Hepatocyte (in vitro differentiated cells): ENCODE data around the gene DAB2IP.

Experiments
- EZH2phosphoT487 ChIP-seq: fragments of 200-600 bp; sonication (generic); IDR thresholded peaks from one replicate; pipeline ENCODE4 v1.6.1; 2018; ENCODE audit warnings: antibody characterized with exemption, mild to moderate bottlenecking, low read depth, moderate library complexity; ENCODE audit not compliant: unreplicated experiment, severe bottlenecking
- TF ChIP-seq, protein P1 (sequence below): fragments of 200-600 bp; sonication (generic); IDR thresholded peaks from 2 replicates; pipeline ENCODE4 v1.5.1; 2016; ENCODE audit warnings: antibody characterized with exemption, mild to moderate bottlenecking; ENCODE audit not compliant: poor library complexity

DNA sequence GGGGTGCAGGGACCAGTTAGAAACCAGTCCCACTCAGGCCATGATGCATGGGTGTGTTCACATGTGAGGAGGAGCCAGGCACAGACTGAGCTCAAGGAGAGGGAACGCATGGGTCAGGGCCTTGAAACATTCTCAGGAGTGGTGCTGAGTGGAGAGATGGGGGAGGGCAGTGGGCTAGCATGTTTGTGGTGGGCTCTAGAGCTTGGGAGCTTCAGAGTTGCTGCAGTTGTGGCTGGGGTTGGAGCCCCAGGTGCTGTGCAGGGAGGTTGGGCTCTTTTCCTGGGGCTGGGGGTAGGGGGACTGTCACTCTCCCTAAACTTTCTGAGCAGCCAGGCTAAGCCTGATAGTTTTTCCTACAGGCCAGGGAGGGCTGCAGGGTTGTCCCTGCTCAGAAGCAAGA lies 95.4 kb downstream of the DAB2IP start:
- TF ChIP-seq, protein P1, sequence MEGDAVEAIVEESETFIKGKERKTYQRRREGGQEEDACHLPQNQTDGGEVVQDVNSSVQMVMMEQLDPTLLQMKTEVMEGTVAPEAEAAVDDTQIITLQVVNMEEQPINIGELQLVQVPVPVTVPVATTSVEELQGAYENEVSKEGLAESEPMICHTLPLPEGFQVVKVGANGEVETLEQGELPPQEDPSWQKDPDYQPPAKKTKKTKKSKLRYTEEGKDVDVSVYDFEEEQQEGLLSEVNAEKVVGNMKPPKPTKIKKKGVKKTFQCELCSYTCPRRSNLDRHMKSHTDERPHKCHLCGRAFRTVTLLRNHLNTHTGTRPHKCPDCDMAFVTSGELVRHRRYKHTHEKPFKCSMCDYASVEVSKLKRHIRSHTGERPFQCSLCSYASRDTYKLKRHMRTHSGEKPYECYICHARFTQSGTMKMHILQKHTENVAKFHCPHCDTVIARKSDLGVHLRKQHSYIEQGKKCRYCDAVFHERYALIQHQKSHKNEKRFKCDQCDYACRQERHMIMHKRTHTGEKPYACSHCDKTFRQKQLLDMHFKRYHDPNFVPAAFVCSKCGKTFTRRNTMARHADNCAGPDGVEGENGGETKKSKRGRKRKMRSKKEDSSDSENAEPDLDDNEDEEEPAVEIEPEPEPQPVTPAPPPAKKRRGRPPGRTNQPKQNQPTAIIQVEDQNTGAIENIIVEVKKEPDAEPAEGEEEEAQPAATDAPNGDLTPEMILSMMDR = no peak
- TF ChIP-seq EZH2phosphoT487 = no peak
